GM19397 (cell line): ENCODE data around the gene CRACDL.

Experiments used
- ATAC-seq: cut with Tn5 transposase; IDR thresholded peaks from one replicate; pipeline ENCODE4 v1.9.1; 2021; ENCODE audit warnings: mild to moderate bottlenecking, moderate library complexity; ENCODE audit not compliant: unreplicated experiment

Gene CRACDL

DNA sequence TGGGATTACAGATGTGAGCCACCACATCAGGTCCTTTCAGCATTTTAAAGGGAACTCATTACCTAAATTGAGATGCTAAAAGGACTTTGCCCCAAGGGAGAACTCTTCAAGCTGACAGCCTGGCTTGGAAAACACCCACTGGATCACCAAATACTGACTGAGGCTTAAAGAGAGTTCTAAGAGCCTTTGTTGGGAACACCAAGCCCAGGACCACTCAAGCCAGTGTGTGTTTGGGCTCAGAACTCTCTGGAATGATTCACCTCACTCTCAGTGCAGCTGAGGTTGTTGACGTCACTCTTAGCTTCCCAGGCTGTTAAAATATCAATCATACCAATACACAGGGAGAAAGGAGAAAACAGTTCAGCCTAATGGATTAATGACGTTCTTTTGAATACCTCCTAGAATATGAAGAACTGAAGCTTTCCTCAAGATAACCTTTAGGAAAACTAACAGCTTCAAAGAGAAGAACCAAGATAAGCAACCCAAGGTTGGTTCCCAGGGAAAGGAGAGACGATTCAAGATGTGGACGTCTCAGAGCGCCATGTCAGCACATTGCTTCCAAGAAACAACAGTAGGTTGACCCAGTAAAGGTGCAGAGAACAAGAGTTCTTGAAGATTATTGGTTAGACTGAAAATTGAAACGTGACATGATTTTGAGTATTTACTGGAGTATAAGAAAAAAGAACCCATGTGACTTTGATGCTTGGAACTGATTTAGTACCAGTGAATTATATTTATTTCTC is 157.1 kb downstream of the CRACDL start:
- ATAC-seq = no peak

GRCh38 chr2:98778151-98778550 is 157.9 kb downstream of the CRACDL start:
- ATAC-seq = no peak

DNA sequence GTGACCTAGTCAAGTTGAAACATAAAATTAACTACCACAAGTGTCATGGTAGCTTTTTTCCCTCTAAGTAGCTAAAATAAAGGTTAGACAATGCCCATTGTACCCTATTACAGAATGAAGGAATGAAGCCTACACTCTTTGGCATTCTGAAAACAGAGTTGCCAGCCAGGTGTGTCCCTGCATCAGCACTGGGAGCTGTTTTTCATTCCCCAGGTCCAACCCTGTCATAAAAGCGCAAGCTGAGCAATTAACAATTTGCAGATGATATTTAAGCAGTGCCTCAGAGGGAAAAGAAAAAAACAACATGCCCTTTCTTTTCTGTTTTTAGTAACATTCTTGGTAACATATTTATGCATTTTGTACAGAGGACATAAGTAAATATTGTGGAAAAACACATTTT is 158.3 kb downstream of the CRACDL start:
- ATAC-seq = no peak

DNA sequence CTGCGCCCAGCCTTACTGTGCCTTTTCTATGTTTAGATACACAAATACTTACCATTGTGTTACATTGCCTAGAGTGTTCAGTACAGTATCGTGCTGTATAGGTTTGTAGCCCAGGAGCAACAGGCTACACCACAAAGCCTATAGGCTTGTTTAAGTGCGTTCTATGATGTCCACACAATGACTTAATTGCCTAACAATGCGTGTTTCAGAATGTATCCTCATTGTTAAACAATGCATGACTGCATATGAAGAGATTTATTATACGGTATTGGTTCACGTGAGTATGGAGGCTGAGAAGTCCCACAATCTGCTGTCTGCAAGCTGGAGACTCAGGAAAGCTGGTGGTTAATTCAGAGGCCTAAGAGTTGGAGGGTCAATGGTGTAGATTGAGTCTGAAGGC is 158.9 kb downstream of the CRACDL start:
- ATAC-seq = no peak

GRCh38 chr2:98776136-98776535 is 159.9 kb downstream of the CRACDL start:
- no peak for ATAC-seq

GRCh38 chr2:98775146-98775986 is 160.7 kb downstream of the CRACDL start:
- no peak for ATAC-seq

DNA sequence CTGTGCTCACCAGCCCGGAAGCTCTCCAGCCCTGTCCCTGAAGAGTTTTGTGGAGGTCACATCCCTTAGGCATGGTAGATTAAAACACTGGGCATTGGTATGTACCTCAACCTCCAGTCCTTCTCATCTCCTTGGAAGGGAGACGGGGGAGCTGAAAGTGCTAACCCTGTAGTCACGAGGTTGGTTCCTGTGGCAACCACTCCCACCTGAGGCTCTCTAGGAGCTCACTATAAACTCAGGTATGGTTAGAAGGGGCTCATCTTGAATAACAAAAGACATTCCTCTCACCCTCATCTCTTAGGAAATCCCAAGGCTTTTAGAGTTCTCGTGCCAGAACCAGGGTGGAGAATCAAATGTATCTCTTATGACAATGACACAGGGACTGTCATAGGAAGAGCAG is 162.1 kb downstream of the CRACDL start:
- no peak for ATAC-seq

DNA sequence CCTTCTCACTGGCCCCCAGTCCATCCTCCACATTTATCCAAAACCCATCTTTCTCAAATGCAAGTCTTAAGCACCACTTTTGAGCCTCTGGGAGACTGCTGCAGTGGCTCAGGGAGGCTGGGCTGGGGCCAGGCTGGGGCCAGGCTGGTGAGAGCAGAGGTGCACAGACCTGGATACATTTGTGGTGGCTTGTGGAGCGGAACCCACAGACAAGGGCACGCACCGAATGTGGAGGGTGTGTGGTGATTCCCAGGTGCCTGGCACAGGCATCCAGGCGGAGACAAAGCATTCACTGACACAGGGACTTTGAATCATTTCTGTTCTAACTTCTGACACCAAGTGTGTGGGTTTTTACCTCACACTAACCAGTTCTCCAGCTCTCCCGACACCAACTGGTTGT is 162.9 kb downstream of the CRACDL start:
- ATAC-seq = no peak

DNA sequence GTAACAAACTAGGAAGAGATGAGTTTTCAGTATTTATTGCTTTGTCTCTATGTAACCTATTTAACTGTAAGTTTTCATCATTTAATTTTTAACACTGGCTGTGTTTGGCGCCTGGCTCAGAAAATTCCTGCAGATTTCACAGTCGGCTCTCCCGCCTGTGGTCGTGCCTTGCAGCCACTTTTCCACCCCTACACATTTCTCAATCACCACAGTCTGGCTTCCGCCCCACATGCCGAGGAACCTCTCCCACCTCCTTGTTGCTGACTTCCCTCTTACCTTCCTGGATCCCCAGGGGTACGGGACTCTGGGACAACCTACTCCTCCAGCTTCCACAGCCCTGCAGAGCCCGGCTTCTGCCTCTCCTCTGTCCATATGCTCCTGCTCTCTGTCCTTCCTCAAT is 163.5 kb downstream of the CRACDL start:
- ATAC-seq = no peak

GRCh38 chr2:98771721-98772524 is 164.1 kb downstream of the CRACDL start:
- ATAC-seq = no peak

DNA sequence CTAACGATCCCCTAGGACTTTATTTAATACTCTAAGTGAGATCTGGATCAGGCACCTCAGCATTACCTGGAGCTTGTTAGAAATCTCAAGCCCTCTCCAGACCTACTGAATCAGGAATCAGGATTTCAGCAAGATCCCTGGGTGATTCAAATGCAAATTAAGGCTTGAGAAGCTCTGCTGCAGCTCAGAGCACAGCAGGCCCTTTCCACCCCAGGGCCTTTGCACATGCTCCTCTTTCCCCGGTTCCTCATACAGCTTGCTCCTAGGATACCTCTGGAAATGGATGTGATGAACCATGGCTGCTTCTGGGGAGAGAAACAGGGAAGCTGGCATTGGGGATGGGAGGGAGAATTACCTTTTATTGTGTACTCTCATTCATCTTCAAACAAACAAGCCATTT is 164.8 kb downstream of the CRACDL start:
- no peak for ATAC-seq

DNA sequence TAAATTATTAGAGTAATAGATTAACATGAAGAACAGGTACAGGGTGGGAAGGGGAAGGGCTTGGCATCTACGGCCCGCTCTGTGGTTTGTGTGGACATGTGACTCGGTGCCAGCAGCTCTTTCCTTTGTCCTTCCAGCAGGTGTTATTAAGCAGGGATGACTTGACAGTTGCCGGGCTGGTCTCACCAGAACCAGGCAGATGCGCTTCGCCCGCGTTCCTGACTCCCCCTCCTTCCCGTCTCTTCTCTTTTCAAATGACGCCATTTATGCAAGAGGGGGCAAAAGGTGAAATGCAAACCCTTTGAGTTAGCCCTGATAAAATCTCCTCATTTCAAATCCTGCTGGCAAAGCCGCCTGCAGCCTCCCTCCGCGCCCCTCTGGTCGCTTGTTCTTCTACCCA is 166.2 kb downstream of the CRACDL start:
- ATAC-seq = no peak

- no peak for ATAC-seq
Measured at GRCh38 chr2:98769114-98769476, 166.9 kb downstream of the CRACDL start.

- ATAC-seq = no peak
Measured at GRCh38 chr2:98768384-98769113, 167.5 kb downstream of the CRACDL start.

DNA sequence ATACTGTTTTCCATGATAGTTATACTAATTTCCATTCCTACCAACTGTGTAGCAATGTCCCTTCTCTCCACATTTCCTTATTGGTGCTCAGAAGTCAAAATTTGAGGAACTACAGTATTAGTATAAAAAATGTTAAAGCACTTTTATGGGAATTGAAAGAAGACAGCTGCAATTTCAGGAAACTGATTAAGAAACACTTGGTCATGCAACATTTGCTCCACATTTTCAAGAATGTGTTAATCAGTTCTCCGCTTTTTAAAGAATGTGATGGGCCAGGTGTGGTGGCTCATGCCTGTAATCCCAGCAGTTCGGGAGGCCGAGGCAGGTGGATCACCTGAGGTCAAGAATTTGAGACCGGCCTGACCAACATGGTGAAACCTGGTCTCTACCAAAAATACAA is 171.5 kb downstream of the CRACDL start:
- no peak for ATAC-seq

- no peak for ATAC-seq
Measured at GRCh38 chr2:98763209-98763951, 172.6 kb downstream of the CRACDL start.

GRCh38 chr2:98761909-98762308 is 174.1 kb downstream of the CRACDL start:
- no peak for ATAC-seq

GRCh38 chr2:98761267-98761781 is 174.7 kb downstream of the CRACDL start:
- no peak for ATAC-seq

GRCh38 chr2:98759827-98760625 is 176.0 kb downstream of the CRACDL start:
- no peak for ATAC-seq
